Measurements from ENCODE around the gene CFI. TPM values are rescaled to one million over a fixed set of nuclear protein-coding genes. Genes with fewer than 3 reads are reported as not detected.

The CFI gene
- total RNA-seq, 1 experiment from 2014 or later, result 0.16 TPM

DNA sequence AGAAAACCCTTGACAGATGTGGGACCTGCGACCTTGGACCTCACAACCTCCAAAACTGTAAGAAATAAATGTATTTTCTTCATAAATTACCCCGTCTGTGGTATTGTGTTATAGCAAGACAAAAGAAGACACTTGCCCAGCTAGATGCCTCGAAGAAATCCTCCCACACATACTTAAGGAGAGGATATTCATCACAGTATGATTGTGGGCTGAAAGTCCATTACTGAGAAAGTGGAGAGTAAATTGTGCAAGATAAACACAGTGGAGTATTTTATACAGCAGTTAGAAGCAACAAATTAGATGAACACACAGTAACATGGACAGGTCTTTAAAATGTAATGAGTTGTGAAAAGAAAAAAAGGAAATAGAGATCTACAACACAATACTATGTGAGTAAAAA, 46.1 kb downstream of the CFI start:
- BruUV-seq (replicated peaks), result no TSS peak
- no peak overlapping the region for H3K4me3 Mint-ChIP-seq (ENCODE audit: unreplicated experiment)
- intact Hi-C loops (cut with micrococcal nuclease), result no loop called here
- no peaks in the 10 kb centered on the region for H3K9me3 Mint-ChIP-seq (ENCODE audit: unreplicated experiment)
- TF ChIP-seq, protein P1, sequence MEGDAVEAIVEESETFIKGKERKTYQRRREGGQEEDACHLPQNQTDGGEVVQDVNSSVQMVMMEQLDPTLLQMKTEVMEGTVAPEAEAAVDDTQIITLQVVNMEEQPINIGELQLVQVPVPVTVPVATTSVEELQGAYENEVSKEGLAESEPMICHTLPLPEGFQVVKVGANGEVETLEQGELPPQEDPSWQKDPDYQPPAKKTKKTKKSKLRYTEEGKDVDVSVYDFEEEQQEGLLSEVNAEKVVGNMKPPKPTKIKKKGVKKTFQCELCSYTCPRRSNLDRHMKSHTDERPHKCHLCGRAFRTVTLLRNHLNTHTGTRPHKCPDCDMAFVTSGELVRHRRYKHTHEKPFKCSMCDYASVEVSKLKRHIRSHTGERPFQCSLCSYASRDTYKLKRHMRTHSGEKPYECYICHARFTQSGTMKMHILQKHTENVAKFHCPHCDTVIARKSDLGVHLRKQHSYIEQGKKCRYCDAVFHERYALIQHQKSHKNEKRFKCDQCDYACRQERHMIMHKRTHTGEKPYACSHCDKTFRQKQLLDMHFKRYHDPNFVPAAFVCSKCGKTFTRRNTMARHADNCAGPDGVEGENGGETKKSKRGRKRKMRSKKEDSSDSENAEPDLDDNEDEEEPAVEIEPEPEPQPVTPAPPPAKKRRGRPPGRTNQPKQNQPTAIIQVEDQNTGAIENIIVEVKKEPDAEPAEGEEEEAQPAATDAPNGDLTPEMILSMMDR (IDR thresholded peaks at IDR 0.05; ENCODE audit: unreplicated experiment), result no peak
- no peaks in the 10 kb centered on the region for H3K4me1 Mint-ChIP-seq (ENCODE audit: insufficient read depth, unreplicated experiment)
- no peak for DNase-seq (ENCODE audit: unreplicated experiment)
- no peak overlapping the region for H3K27ac Mint-ChIP-seq (ENCODE audit: low read depth, unreplicated experiment)
- POLR2A ChIA-PET, result no interaction called here
- CTCF ChIA-PET, result interaction anchor here (0.6 kb wide), 1 partner anchor 52 kb away, joined by 4 read pairs; no protein-coding TSS in a partner anchor
- H3K36me3 Mint-ChIP-seq (ENCODE audit: insufficient read depth, unreplicated experiment), result no peaks in the 10 kb centered on the region
- no peaks in the 10 kb centered on the region for H3K27me3 Mint-ChIP-seq (ENCODE audit: insufficient read depth, unreplicated experiment)

DNA sequence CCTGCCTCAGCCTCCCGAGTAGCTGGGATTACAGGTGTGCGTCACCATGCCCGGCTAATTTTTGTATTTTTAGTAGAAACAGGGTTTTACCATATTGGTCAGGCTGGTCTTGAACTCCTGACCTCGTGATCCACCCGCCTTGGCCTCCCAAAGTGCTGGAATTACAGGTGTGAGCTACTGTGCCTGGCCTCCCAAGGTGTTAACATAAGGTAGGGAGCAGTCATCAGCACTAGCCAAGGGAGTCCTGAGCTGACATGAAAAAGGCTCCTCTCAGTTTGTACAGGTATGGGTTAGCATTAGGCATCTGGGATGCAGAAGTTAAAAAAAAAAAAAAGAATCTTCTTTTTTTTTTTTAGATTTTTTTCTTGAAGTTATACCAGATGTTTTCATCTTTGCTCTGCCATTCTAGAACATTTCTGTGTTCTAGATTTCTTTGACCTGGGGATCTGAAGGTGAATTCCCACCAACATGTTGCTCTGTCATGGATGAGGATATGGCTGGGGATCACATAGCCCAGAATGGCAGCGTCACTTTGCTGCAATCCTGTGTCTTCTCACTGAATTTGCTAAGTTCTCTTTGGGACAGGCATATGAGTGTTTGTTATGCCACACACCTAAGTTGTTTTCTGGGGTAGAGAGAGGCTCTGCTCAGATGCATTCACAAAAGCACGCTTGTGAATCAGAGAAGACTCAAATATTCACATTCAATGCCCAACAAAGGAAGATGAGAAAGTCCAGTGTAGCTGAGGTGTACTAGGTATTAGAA, 47.5 kb downstream of the CFI start:
- TF ChIP-seq, protein P1 (IDR thresholded peaks at IDR 0.05; ENCODE audit: unreplicated experiment), result no peak

DNA sequence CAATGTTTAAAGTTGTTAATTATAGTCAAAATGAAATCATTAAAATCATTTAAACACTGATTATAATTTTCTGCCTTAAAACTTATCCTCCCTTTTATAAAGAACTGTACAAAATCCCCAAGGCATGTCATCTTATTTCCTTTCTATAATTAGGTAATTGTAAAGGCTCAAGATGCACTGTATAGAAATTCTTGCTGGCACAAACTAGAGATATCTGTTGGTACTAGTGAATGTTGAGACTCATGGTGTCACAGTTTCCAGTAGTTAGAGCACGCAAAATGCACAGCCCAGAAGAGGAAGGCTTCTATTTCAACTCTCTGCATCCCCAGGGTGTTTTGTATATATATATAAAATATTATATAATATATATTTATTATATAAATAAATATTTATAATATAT, 49.3 kb downstream of the CFI start:
- BruUV-seq (replicated peaks), result no TSS peak
- TF ChIP-seq, protein P1 (IDR thresholded peaks at IDR 0.05; ENCODE audit: unreplicated experiment), result no peak

More for the DNA sequence above, 47.5 kb downstream of the CFI start:
- no TSS peak for BruUV-seq (replicated peaks)
- Mint-ChIP-seq H3K36me3 (ENCODE audit: insufficient read depth, unreplicated experiment) (no peaks in the 10 kb centered on the region), H3K4me1 (ENCODE audit: insufficient read depth, unreplicated experiment) (no peaks in the 10 kb centered on the region), H3K27ac (ENCODE audit: low read depth, unreplicated experiment) (no peak overlapping the region), H3K4me3 (ENCODE audit: unreplicated experiment) (no peak overlapping the region), H3K27me3 (ENCODE audit: insufficient read depth, unreplicated experiment) (no peaks in the 10 kb centered on the region), H3K9me3 (ENCODE audit: unreplicated experiment) (no peaks in the 10 kb centered on the region)
- intact Hi-C loops (cut with micrococcal nuclease), result no loop called here
- no peak for DNase-seq (ENCODE audit: unreplicated experiment)
- ChIA-PET CTCF (interaction anchor here (0.7 kb wide), 1 partner anchor 32 kb away, joined by 3 read pairs; no protein-coding TSS in a partner anchor), POLR2A (interaction anchor here (0.6 kb wide), 1 partner anchor 583 kb away, joined by 3 read pairs; no protein-coding TSS in a partner anchor)

DNA sequence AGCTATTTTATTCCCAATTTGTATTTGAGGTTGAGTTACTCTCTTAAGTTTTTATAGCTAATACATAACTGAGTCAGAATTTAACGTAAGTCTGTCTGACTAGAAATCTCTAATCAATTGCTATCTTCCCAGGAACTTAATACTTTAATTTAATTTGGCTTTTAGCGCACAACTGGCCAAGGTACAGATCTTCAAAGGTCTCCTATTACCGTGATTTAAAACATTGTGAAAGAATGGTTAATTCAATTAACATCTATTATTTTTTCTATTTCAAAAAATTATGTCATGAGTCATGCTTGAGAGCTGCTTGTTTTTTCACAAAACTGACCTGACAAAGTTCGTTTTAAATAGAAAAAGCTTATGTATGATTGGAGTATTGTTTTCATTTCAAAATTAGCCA, 49.9 kb downstream of the CFI start:
- intact Hi-C loops (cut with micrococcal nuclease), result no loop called here
- ChIA-PET POLR2A (no interaction called here), CTCF (interaction anchor here (1.1 to 1.5 kb wide), 2 partner anchors 319 to 330 kb away, joined by 3 read pairs; partner anchors contain the start of gene SEC24B)
- no peak for DNase-seq (ENCODE audit: unreplicated experiment)
- Mint-ChIP-seq H3K36me3 (ENCODE audit: insufficient read depth, unreplicated experiment) (no peaks in the 10 kb centered on the region), H3K27me3 (ENCODE audit: insufficient read depth, unreplicated experiment) (no peaks in the 10 kb centered on the region), H3K9me3 (ENCODE audit: unreplicated experiment) (no peaks in the 10 kb centered on the region), H3K4me3 (ENCODE audit: unreplicated experiment) (no peak overlapping the region), H3K4me1 (ENCODE audit: insufficient read depth, unreplicated experiment) (no peaks in the 10 kb centered on the region), H3K27ac (ENCODE audit: low read depth, unreplicated experiment) (no peak overlapping the region)
- TF ChIP-seq, protein P1 (IDR thresholded peaks at IDR 0.05; ENCODE audit: unreplicated experiment), result no peak
- no TSS peak for BruUV-seq (replicated peaks)

More for the DNA sequence above, 49.3 kb downstream of the CFI start:
- POLR2A ChIA-PET, result no interaction called here
- no peak for DNase-seq (ENCODE audit: unreplicated experiment)
- Mint-ChIP-seq H3K4me3 (ENCODE audit: unreplicated experiment) (no peak overlapping the region), H3K9me3 (ENCODE audit: unreplicated experiment) (no peaks in the 10 kb centered on the region), H3K4me1 (ENCODE audit: insufficient read depth, unreplicated experiment) (no peaks in the 10 kb centered on the region), H3K27me3 (ENCODE audit: insufficient read depth, unreplicated experiment) (no peaks in the 10 kb centered on the region), H3K36me3 (ENCODE audit: insufficient read depth, unreplicated experiment) (no peaks in the 10 kb centered on the region), H3K27ac (ENCODE audit: low read depth, unreplicated experiment) (no peak overlapping the region)
- CTCF ChIA-PET, result no interaction called here
- intact Hi-C loops (cut with micrococcal nuclease), result no loop called here

All from MCF 10A (cell line).